ENCODE results near the gene EXT2.

DNA sequence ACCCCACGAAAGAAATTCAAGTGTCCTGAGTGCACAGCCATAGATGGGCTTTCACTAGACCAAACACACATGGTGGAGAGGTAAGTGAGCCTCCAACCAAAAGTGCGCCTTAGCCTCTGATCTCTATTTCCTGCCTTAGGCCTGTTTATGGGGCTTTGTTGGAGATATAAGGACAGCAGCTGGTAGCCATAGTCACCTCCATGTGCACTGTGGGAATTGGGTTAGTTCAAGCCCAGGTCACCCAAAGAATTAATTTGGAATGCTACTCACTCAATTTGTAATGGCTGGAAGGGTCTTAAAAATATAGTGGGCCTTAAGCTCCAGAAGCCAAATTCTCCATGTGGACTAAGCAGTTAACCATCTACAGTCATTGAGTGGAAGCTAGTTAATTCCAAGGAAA, 140.8 kb downstream of the EXT2 start:
- TF ChIP-seq, protein P1, sequence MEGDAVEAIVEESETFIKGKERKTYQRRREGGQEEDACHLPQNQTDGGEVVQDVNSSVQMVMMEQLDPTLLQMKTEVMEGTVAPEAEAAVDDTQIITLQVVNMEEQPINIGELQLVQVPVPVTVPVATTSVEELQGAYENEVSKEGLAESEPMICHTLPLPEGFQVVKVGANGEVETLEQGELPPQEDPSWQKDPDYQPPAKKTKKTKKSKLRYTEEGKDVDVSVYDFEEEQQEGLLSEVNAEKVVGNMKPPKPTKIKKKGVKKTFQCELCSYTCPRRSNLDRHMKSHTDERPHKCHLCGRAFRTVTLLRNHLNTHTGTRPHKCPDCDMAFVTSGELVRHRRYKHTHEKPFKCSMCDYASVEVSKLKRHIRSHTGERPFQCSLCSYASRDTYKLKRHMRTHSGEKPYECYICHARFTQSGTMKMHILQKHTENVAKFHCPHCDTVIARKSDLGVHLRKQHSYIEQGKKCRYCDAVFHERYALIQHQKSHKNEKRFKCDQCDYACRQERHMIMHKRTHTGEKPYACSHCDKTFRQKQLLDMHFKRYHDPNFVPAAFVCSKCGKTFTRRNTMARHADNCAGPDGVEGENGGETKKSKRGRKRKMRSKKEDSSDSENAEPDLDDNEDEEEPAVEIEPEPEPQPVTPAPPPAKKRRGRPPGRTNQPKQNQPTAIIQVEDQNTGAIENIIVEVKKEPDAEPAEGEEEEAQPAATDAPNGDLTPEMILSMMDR (IDR thresholded peaks at IDR 0.05) = no peak
- TF ChIP-seq ETV6 (CRISPR knock-in tag; IDR thresholded peaks at IDR 0.05) (no peak), ZNF138 (CRISPR knock-in tag; conservative IDR thresholded peaks at IDR 0.05) (no peak), MAX (CRISPR knock-in tag; IDR thresholded peaks at IDR 0.05) (no peak), TCF7 (CRISPR knock-in tag; IDR thresholded peaks at IDR 0.05; ENCODE audit: low read depth) (no peak), GRHL2 (CRISPR knock-in tag; IDR thresholded peaks at IDR 0.05; ENCODE audit: insufficient replicate concordance, severe bottlenecking) (no peak), ATF2 (CRISPR knock-in tag; IDR thresholded peaks at IDR 0.05; ENCODE audit: borderline replicate concordance, low read depth) (no peak), ZNF263 (CRISPR knock-in tag; IDR thresholded peaks at IDR 0.05; ENCODE audit: low read depth) (no peak), USF2 (CRISPR knock-in tag; IDR thresholded peaks at IDR 0.05) (no peak), ZNF423 (CRISPR knock-in tag; IDR thresholded peaks at IDR 0.05) (no peak)
- TF ChIP-seq, protein P2, sequence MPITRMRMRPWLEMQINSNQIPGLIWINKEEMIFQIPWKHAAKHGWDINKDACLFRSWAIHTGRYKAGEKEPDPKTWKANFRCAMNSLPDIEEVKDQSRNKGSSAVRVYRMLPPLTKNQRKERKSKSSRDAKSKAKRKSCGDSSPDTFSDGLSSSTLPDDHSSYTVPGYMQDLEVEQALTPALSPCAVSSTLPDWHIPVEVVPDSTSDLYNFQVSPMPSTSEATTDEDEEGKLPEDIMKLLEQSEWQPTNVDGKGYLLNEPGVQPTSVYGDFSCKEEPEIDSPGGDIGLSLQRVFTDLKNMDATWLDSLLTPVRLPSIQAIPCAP (CRISPR knock-in tag; IDR thresholded peaks at IDR 0.05) = no peak
- TF ChIP-seq, protein P3, sequence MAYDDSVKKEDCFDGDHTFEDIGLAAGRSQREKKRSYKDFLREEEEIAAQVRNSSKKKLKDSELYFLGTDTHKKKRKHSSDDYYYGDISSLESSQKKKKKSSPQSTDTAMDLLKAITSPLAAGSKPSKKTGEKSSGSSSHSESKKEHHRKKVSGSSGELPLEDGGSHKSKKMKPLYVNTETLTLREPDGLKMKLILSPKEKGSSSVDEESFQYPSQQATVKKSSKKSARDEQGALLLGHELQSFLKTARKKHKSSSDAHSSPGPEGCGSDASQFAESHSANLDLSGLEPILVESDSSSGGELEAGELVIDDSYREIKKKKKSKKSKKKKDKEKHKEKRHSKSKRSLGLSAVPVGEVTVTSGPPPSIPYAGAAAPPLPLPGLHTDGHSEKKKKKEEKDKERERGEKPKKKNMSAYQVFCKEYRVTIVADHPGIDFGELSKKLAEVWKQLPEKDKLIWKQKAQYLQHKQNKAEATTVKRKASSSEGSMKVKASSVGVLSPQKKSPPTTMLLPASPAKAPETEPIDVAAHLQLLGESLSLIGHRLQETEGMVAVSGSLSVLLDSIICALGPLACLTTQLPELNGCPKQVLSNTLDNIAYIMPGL (CRISPR knock-in tag; IDR thresholded peaks at IDR 0.05) = no peak

Measured in WTC11 (cell line).